Stimulated activated naive CD8-positive, alpha-beta T cell treated with anti-CD3 and anti-CD28 coated beads, Interleukin-15, Interleukin-2, amounts not matched to agents 100 ng/mL and 50 ng/mL, for 24 hours (primary cell): ENCODE measurements around the gene FOS.
A peak's percentile ranks its signal among the peaks of the same experiment; 100 is the strongest.

Source experiments
- H3K27ac Mint-ChIP-seq: one replicate; pipeline ENCODE4 v1.8.0; 2021; ENCODE audit warnings: mild to moderate bottlenecking, mixed read lengths
- H3K27me3 Mint-ChIP-seq: one replicate; pipeline ENCODE4 v1.8.0; 2021; ENCODE audit warnings: mixed read lengths
- H3K36me3 Mint-ChIP-seq: one replicate; pipeline ENCODE4 v1.8.0; 2021; ENCODE audit warnings: low read depth, mixed read lengths
- H3K4me1 Mint-ChIP-seq: one replicate; pipeline ENCODE4 v1.8.0; 2021; ENCODE audit warnings: low read depth, mixed read lengths
- H3K4me3 Mint-ChIP-seq: one replicate; pipeline ENCODE4 v1.8.0; 2021; ENCODE audit warnings: mild to moderate bottlenecking, mixed read lengths
- H3K9me3 Mint-ChIP-seq: one replicate; pipeline ENCODE4 v1.8.0; 2021; ENCODE audit warnings: mixed read lengths

The FOS gene

DNA sequence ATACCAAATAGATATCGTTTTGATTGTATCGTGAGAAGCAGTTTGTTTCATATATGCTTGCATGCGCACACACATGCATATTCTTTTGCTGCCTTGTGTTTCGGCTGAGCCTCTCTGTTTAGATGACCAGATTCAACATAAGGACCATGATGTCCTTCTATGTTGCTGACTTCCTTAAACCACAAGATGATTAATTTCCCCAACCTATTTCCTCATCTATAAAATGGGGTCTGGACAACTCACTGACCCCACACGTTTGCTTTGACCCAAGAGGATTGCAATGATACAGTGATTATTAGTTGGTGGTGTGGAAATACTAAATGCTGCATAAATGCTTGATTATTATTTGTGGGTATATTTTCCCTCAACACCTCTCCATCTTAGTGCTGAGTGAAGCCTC lies 16.8 kb upstream of the FOS start:
- H3K27ac Mint-ChIP-seq: no peak overlapping the region
- H3K9me3 Mint-ChIP-seq: no peaks in the 10 kb centered on the region
- no peaks in the 10 kb centered on the region for H3K36me3 Mint-ChIP-seq
- H3K4me1 Mint-ChIP-seq: peaks cover 32% of the 10 kb centered on the region
- peaks cover 6% of the 10 kb centered on the region for H3K27me3 Mint-ChIP-seq
- H3K4me3 Mint-ChIP-seq: no peak overlapping the region

GRCh38 chr14:75262641-75263040 lies 16.0 kb upstream of the FOS start:
- Mint-ChIP-seq H3K27ac (no peak overlapping the region), H3K27me3 (peaks cover 3% of the 10 kb centered on the region), H3K9me3 (no peaks in the 10 kb centered on the region)

DNA sequence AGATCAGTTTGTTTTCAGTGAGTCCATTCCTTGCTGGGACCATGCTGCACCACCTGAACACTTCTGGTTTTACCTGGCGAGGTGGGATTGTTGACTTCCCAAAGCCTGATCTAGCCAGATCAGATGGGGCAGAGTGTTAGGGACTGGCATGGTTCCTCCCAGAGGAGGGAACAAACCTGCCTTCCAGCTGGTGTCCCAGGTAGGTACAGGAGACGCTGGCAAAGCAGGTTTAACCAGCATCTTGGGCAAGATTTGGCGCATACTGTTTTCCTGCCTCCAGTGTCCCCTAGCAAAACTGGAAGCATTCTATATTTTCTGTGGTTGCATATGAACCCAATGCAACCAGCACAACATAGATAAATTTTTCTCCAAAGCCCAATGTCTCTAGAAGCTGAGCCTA lies 14.6 kb upstream of the FOS start:
- Mint-ChIP-seq H3K9me3 (no peaks in the 10 kb centered on the region), H3K4me1 (peaks cover 15% of the 10 kb centered on the region), H3K36me3 (no peaks in the 10 kb centered on the region), H3K27me3 (peaks cover 3% of the 10 kb centered on the region), H3K4me3 (no peak overlapping the region), H3K27ac (no peak overlapping the region)

More at GRCh38 chr14:75262641-75263040, 16.0 kb upstream of the FOS start:
- H3K4me1 Mint-ChIP-seq: peaks cover 25% of the 10 kb centered on the region
- no peak overlapping the region for H3K4me3 Mint-ChIP-seq
- H3K36me3 Mint-ChIP-seq: no peaks in the 10 kb centered on the region

GRCh38 chr14:75267141-75267721 lies 11.4 kb upstream of the FOS start:
- Mint-ChIP-seq H3K27me3 (peaks cover 8% of the 10 kb centered on the region), H3K27ac (no peak overlapping the region), H3K36me3 (no peaks in the 10 kb centered on the region), H3K9me3 (no peaks in the 10 kb centered on the region), H3K4me3 (no peak overlapping the region), H3K4me1 (peaks cover 7% of the 10 kb centered on the region)

- Mint-ChIP-seq H3K4me1 (peaks cover 12% of the 10 kb centered on the region), H3K27me3 (peaks cover 22% of the 10 kb centered on the region), H3K36me3 (no peaks in the 10 kb centered on the region), H3K4me3 (no peak overlapping the region), H3K9me3 (no peaks in the 10 kb centered on the region), H3K27ac (no peak overlapping the region)
Measured at GRCh38 chr14:75268633-75269550, 9.7 kb upstream of the FOS start.

DNA sequence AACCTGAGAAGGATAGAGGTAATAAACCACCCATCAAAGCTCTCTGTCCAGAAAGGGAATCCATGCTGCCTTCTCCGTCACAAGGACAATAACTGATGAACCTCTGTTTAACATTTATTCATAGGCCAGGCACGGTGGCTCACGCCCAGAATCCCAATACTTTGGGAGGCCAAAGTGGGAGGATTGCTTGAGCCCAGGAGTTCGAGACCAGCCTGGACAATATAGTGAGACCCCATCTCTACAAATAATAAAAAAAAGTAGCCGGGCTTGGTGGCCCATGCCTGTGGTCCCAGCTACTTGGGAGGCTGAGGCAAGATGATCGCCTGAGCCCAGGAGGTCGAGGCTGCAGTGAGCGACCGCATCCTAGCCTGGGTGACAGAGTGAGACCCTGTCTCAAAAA lies 7.1 kb upstream of the FOS start:
- H3K4me1 Mint-ChIP-seq: peaks cover 35% of the 10 kb centered on the region
- H3K27me3 Mint-ChIP-seq: peaks cover 46% of the 10 kb centered on the region
- H3K27ac Mint-ChIP-seq: no peak overlapping the region
- no peaks in the 10 kb centered on the region for H3K9me3 Mint-ChIP-seq
- no peak overlapping the region for H3K4me3 Mint-ChIP-seq
- H3K36me3 Mint-ChIP-seq: no peaks in the 10 kb centered on the region

DNA sequence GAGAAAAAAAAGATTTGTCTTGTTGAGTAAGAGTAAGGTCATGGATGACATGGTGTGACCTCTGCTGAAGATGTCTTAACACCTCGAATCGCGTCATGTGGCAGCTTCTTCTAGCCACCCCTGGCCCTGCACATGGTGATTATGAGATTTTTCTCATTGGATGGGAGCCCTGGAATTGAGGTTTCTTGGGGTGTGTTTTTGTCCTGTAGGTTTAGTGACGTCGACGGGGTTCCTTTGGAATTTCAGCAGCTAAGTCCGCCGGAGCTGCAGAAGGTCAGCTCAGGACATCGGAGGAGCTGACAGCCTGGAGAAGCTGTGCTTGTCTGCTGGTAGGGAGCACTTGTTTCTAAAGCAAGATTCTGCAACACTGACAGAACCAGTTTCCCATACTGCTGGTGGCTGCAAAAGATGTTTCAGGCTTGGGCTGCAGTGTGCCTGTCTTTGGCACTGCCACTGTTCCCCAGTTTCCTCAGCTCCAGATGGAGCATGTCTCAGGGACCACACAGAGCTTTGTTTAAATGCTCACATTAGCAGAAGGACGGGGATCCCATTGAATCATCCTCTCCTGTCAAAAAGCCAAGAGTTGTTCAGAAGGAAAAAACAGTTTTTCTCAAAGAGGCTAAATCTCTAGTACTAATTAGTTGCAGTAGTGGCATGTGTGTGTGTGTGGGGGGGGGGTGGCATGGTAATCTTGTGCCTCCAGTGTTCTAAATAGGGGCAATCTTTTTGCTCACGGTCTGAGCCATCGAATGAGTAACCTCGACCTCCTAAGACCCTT lies 5.2 kb upstream of the FOS start:
- Mint-ChIP-seq H3K4me3 (no peak overlapping the region), H3K4me1 (peaks cover 50% of the 10 kb centered on the region), H3K27me3 (peaks cover 51% of the 10 kb centered on the region), H3K27ac (no peak overlapping the region), H3K9me3 (no peaks in the 10 kb centered on the region), H3K36me3 (no peaks in the 10 kb centered on the region)

DNA sequence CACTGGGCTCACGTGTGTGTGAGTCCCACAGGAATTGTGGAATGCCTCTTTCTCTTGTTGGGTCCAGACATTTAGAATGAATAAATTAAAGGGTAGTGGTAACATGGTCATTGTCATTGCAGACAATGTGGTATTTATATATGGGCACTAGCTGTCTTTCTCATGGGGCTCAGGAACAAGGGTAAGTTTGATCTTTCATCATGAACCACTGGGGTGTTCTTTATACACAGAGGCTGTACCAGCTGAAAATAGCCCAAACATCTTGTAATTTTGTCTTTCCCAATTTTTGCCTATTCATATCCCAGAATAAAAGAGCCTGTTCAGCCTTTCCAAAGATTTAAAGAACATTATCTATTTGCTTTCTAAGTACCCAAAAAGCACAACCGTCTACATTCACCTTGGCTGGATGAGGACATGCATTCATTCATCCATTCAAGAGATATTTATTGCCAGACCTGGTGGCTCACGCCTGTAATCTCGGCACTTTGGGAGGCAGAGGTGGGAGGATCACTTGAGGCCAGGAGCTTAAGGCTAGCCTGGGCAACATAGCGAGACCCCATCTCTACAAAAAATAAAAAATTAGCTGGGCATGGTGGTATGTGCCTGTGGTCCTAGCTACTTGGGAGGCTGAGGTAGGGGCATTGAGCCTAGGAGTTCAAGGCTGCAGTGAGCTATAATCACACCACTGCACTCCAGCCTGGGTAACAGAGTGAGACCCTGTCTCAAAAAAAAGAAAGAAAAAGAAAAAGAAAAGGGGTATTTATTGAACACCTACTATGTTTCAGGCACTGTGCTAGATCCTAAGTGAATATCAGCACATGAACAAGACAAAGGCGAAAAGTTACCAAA lies 4.4 kb upstream of the FOS start:
- H3K4me3 Mint-ChIP-seq: no peak overlapping the region
- peaks cover 53% of the 10 kb centered on the region for H3K4me1 Mint-ChIP-seq
- peaks cover 51% of the 10 kb centered on the region for H3K27me3 Mint-ChIP-seq
- H3K9me3 Mint-ChIP-seq: no peaks in the 10 kb centered on the region
- no peak overlapping the region for H3K27ac Mint-ChIP-seq
- peaks cover 2% of the 10 kb centered on the region for H3K36me3 Mint-ChIP-seq

DNA sequence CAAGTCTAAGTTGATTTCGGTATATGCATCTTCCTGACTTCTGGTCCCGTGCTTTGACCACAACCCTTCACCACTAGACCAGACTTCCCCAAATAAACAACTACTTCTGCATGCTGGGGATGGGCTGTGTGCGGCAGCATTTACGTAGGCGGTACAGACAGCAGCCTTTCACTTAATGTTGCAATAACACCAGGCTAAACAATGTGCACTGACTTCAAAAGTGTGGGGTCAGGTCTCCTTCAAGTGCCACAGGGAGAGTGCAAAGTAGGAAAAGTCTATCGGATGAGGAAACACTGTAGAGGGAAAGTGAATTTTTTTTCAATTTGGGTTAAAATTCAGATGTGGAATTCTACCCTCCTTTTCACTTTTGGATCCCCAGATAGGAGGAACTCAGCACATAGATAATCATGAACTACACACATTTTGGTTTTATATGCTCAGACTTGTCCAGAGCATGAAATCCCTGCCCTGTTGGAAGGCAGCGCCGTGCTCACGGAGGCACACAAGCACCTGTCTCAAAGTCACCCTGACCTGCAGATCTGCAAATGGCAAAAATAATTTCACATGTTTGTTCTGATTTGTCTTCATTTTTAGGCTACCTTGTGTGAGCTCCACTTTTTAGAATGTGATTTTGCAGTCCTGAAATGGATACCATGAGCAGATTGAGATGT lies 3.6 kb upstream of the FOS start:
- H3K27ac Mint-ChIP-seq: no peak overlapping the region
- H3K9me3 Mint-ChIP-seq: no peaks in the 10 kb centered on the region
- peaks cover 51% of the 10 kb centered on the region for H3K27me3 Mint-ChIP-seq
- peaks cover 9% of the 10 kb centered on the region for H3K36me3 Mint-ChIP-seq
- H3K4me1 Mint-ChIP-seq: peaks cover 61% of the 10 kb centered on the region
- no peak overlapping the region for H3K4me3 Mint-ChIP-seq

DNA sequence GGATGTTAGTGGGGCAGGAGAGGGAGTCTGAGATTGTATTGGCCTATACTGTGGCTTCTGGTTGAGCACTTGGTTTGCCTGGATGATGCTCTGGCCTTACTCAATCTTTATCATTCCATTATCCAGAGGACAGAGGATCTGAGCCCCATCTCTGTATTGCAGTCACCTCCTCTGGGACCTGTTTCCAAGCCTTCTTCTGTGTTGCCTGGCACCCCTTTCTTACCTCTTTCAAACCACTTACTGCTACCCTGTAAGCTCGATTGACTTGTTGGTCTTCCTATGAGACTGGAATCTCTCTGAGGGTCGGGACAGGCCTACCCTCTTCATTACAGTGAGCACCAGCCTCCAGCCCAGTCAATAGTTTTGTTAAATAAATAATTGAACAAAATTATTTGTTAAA lies 3.0 kb upstream of the FOS start:
- Mint-ChIP-seq H3K4me3 (no peak overlapping the region), H3K4me1 (peaks cover 61% of the 10 kb centered on the region), H3K9me3 (no peaks in the 10 kb centered on the region), H3K36me3 (peaks cover 15% of the 10 kb centered on the region), H3K27ac (no peak overlapping the region), H3K27me3 (peaks cover 54% of the 10 kb centered on the region)

- peaks cover 73% of the 10 kb centered on the region for H3K4me1 Mint-ChIP-seq
- H3K36me3 Mint-ChIP-seq: peaks cover 31% of the 10 kb centered on the region
- peaks cover 50% of the 10 kb centered on the region for H3K27me3 Mint-ChIP-seq
- no peaks in the 10 kb centered on the region for H3K9me3 Mint-ChIP-seq
- H3K27ac Mint-ChIP-seq: peak overlapping the region; percentile 95
- H3K4me3 Mint-ChIP-seq: peak overlapping the region; percentile 88
Measured at GRCh38 chr14:75277008-75277814, 1.4 kb upstream of the FOS start.

GRCh38 chr14:75277815-75278421 lies 710 bp upstream of the FOS start:
- Mint-ChIP-seq H3K36me3 (peaks cover 36% of the 10 kb centered on the region), H3K27me3 (peaks cover 44% of the 10 kb centered on the region), H3K4me3 (peak overlapping the region; percentile 88), H3K9me3 (no peaks in the 10 kb centered on the region), H3K27ac (peak overlapping the region; percentile 95), H3K4me1 (peaks cover 79% of the 10 kb centered on the region)

DNA sequence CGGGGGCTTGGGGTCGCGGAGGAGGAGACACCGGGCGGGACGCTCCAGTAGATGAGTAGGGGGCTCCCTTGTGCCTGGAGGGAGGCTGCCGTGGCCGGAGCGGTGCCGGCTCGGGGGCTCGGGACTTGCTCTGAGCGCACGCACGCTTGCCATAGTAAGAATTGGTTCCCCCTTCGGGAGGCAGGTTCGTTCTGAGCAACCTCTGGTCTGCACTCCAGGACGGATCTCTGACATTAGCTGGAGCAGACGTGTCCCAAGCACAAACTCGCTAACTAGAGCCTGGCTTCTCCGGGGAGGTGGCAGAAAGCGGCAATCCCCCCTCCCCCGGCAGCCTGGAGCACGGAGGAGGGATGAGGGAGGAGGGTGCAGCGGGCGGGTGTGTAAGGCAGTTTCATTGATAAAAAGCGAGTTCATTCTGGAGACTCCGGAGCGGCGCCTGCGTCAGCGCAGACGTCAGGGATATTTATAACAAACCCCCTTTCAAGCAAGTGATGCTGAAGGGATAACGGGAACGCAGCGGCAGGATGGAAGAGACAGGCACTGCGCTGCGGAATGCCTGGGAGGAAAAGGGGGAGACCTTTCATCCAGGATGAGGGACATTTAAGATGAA lies 630 bp downstream of the FOS start:
- H3K27me3 Mint-ChIP-seq: peaks cover 32% of the 10 kb centered on the region
- peaks cover 36% of the 10 kb centered on the region for H3K36me3 Mint-ChIP-seq
- no peaks in the 10 kb centered on the region for H3K9me3 Mint-ChIP-seq
- peaks cover 74% of the 10 kb centered on the region for H3K4me1 Mint-ChIP-seq
- H3K27ac Mint-ChIP-seq: peak overlapping the region; percentile 58
- peak overlapping the region; percentile 88 for H3K4me3 Mint-ChIP-seq
